Endothelial cell of umbilical vein (primary cell): ENCODE results near the gene ADGRD1. TPM values are rescaled to one million over a fixed set of nuclear protein-coding genes. Genes with fewer than 3 reads are reported as not detected.

Experiments
- BruUV-seq: library from RNA; stranded (reverse); fragments of 400-500 nt; replicated peaks from 2 replicates; lab custom pipeline; 2021; lab: Mats Ljungman, UMichigan
- CTCF ChIA-PET: fragments of 300-600, 350-600 bp; sonication (Branson Sonifier 250); formaldehyde crosslinking; loops from one replicate; lab custom pipeline; 2021; ENCODE audit warnings: antibody characterized with exemption, inconsistent platforms; lab: Charles Lee
- POLR2A ChIA-PET: fragments of 300-600, 350-600 bp; sonication (Branson Sonifier 250); formaldehyde crosslinking; loops from one replicate; lab custom pipeline; 2021; ENCODE audit warnings: antibody characterized with exemption, inconsistent platforms; lab: Charles Lee
- DNase-seq: peaks from one replicate; pipeline ENCODE4 v3.0.0-alpha.2; 2011; ENCODE audit warnings: low read depth, low spot score
- FAIRE-seq: peaks from 2 replicates; lab custom pipeline; 2011; peaks lifted over from hg19 to GRCh38; lab: Jason Lieb, UNC
- H2AFZ ChIP-seq: 2 replicates; pipeline ENCODE4 v1.6.0; 2012; ENCODE audit warnings: low read depth, low read length, control low read depth, inconsistent platforms
- H3K27ac ChIP-seq: 2 replicates; pipeline ENCODE4 v1.5.1; 2011; ENCODE audit warnings: low read depth, mild to moderate bottlenecking, control low read depth, low read length, moderate library complexity; ENCODE audit not compliant: insufficient read depth
- H3K27me3 ChIP-seq, 2 experiments: 2 replicates each; pipeline versions ENCODE4 v1.6.0 to v1.6.1; 2011; ENCODE audit warnings: low read length in 2 of 2, mixed read lengths in 1 of 2; ENCODE audit not compliant: control insufficient read depth in 2 of 2, insufficient read depth in 2 of 2
- H3K36me3 ChIP-seq, 2 experiments: 2 replicates in 1 of 2; 3 replicates in 1 of 2; pipeline ENCODE4 v1.5.1; 2011; ENCODE audit warnings: low read length in 2 of 2, mild to moderate bottlenecking in 1 of 2, moderate library complexity in 1 of 2; ENCODE audit not compliant: control insufficient read depth in 2 of 2, insufficient read depth in 2 of 2; ENCODE audit errors: extremely low read depth in 1 of 2
- H3K4me1 ChIP-seq: 3 replicates; pipeline ENCODE4 v1.5.1; 2011; ENCODE audit warnings: mild to moderate bottlenecking, low read length; ENCODE audit not compliant: control insufficient read depth, insufficient read depth; ENCODE audit errors: extremely low read depth
- H3K4me2 ChIP-seq: 2 replicates; pipeline ENCODE4 v1.6.1; 2011; ENCODE audit warnings: low read length, control low read depth, mixed read lengths; ENCODE audit not compliant: insufficient read depth
- H3K4me3 ChIP-seq, 3 experiments: fragments of 200-600 bp in 1 of 3; sonication (generic), shearing (Covaris generic) in 1 of 3; replicated peaks in 1 of 3; 2 replicates each; pipeline ENCODE4 v1.5.1; 2011 to 2016; ENCODE audit warnings: control low read depth in 3 of 3, low read length in 3 of 3, mild to moderate bottlenecking in 2 of 3, inconsistent platforms in 1 of 3, low read depth in 1 of 3, moderate library complexity in 1 of 3; ENCODE audit not compliant: insufficient read depth in 1 of 3
- H3K79me2 ChIP-seq: 2 replicates; pipeline ENCODE4 v1.6.0; 2012; ENCODE audit warnings: low read length, inconsistent platforms; ENCODE audit not compliant: control insufficient read depth, insufficient read depth
- H3K9ac ChIP-seq: replicated peaks from 2 replicates; pipeline ENCODE3; 2011; ENCODE audit warnings: low read length, control low read depth; ENCODE audit not compliant: insufficient read depth; ENCODE audit errors: extremely low read depth
- H3K9me1 ChIP-seq: replicated peaks from 3 replicates; pipeline ENCODE4 v1.6.0; 2011; ENCODE audit warnings: mild to moderate bottlenecking, low read length; ENCODE audit not compliant: control insufficient read depth, insufficient read depth; ENCODE audit errors: extremely low read depth
- H3K9me3 ChIP-seq: replicated peaks from 2 replicates; pipeline ENCODE4 v1.5.1; 2012; ENCODE audit warnings: low read length, inconsistent platforms; ENCODE audit not compliant: control insufficient read depth, insufficient read depth
- H4K20me1 ChIP-seq: replicated peaks from 2 replicates; pipeline ENCODE3; 2011; ENCODE audit warnings: mild to moderate bottlenecking, low read length; ENCODE audit not compliant: control insufficient read depth, insufficient read depth; ENCODE audit errors: extremely low read depth
- EZH2 ChIP-seq: IDR thresholded peaks from 2 replicates; pipeline ENCODE4 v1.6.1; 2012; ENCODE audit warnings: borderline replicate concordance, low read depth, mild to moderate bottlenecking, moderate library complexity, low read length, inconsistent platforms; ENCODE audit not compliant: severe bottlenecking
- FOS ChIP-seq: IDR thresholded peaks from 2 replicates; pipeline ENCODE4 v1.6.1; 2011; ENCODE audit warnings: mild to moderate bottlenecking, low read length, moderate library complexity, borderline replicate concordance; ENCODE audit not compliant: insufficient read depth
- GATA2 ChIP-seq: IDR thresholded peaks from 2 replicates; pipeline ENCODE4 v1.7.0; 2011; ENCODE audit warnings: low read depth, mild to moderate bottlenecking, moderate library complexity, mixed read lengths, low read length; ENCODE audit not compliant: insufficient read length, insufficient read depth
- JUN ChIP-seq: IDR thresholded peaks from 2 replicates; pipeline ENCODE4 v1.6.1; 2011; ENCODE audit warnings: borderline replicate concordance, low read depth; ENCODE audit not compliant: insufficient read length, insufficient read depth
- MYC ChIP-seq: IDR thresholded peaks from one replicate; pipeline ENCODE4 v1.6.1; 2011; ENCODE audit warnings: mild to moderate bottlenecking, low read depth, low read length
- POLR2A ChIP-seq: IDR thresholded peaks from 2 replicates; pipeline ENCODE4 v1.6.1; 2012; ENCODE audit warnings: low read depth, mild to moderate bottlenecking, control low read depth, low read length
- POLR2AphosphoS5 ChIP-seq: IDR thresholded peaks from 2 replicates; pipeline ENCODE4 v1.6.1; 2012; ENCODE audit warnings: low read depth, mild to moderate bottlenecking, control low read depth, low read length, moderate library complexity; ENCODE audit not compliant: insufficient read depth
- dilution Hi-C: fragments of 300-500 bp; cut with MboI; formaldehyde crosslinking; loops from one replicate; pipeline ENCODE4 v1.15.0; 2019; ENCODE audit warnings: low sequenced_read_pairs; ENCODE audit not compliant: extremely low pct_ligation_motif_present
- intact Hi-C: fragments of 100-400 bp; cut with micrococcal nuclease; formaldehyde crosslinking; loops from one replicate; pipeline ENCODE4 v1.10.0; 2022
- polyA plus RNA-seq, 4 experiments: library from polyadenylated mRNA; depleted of rRNA in 3 of 4; stranded (reverse) in 3 of 4; unstranded in 1 of 4; fragments of >200 nt; gene quantifications; 2 replicates each; pipeline versions ENCODE4 v1.2.1 to v1.2.3, GENCODE V29; 2011 to 2012; ENCODE audit warnings: missing spikeins in 1 of 4
- total RNA-seq: library from RNA; stranded (reverse); gene quantifications from 2 replicates; pipeline ENCODE4 v1.2.3, GENCODE V29; 2021
- TF ChIP-seq, protein P1 (sequence below): IDR thresholded peaks from 2 replicates; pipeline ENCODE4 v1.6.1; 2011; ENCODE audit not compliant: insufficient read depth, insufficient read length
- TF ChIP-seq, protein P2 (sequence below), 2 donors: IDR thresholded peaks; 1 replicate in 1 of 2; 2 replicates in 1 of 2; pipeline ENCODE4 v1.5.1; 2011; ENCODE audit warnings: low read length in 2 of 2, mild to moderate bottlenecking in 2 of 2, moderate library complexity in 2 of 2, control low read depth in 1 of 2, inconsistent platforms in 1 of 2, low read depth in 1 of 2; ENCODE audit not compliant: insufficient read depth in 1 of 2; ENCODE audit errors: extremely low read depth in 1 of 2

Gene ADGRD1
- total and polyA plus RNA-seq, 2 donors (not counting 3 experiments of a cell fraction or from before 2014, with no cell fraction given), result 0.07 TPM; not detected in 1

DNA sequence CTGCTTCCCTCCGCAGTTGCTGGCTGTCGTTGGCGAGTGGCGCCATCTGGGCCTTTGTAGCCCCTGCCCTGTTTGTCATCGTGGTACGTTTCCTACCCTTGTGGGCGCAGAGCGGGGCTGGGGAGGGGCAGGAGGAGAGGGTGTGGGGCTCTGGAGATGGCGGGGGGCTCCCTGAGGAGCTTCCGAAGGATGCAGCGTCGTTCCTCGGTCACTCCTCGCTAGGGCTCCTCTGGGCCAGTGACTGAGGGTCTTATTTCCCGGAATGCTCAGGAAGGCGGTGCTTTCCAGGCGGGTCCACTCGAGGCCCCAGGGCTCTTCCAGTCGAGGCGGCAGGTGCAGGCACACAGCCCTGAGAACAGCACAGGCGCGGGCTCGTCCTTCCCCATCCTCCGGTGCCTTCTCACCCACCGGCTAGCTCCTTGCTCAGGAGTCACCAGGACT is 167.1 kb downstream of the ADGRD1 start:
- intact Hi-C loops (no loop called here), dilution Hi-C loops (no loop called here)
- Histone ChIP-seq H3K9ac (no peak overlapping the region), H3K9me3 (no peaks in the 10 kb centered on the region), H4K20me1 (no peaks in the 10 kb centered on the region), H3K79me2 (no peaks in the 10 kb centered on the region), H3K9me1 (no peaks in the 10 kb centered on the region), H3K27me3 (no peaks in the 10 kb centered on the region), H3K4me1 (no peaks in the 10 kb centered on the region), H2AFZ (no peak overlapping the region), H3K4me3 (no peak overlapping the region), H3K4me2 (no peak overlapping the region), H3K27ac (no peak overlapping the region), H3K36me3 (no peaks in the 10 kb centered on the region)
- BruUV-seq, result no TSS peak
- DNase-seq (no peak), FAIRE-seq (no peak)
- TF ChIP-seq MYC (no peak), JUN (no peak), GATA2 (no peak), EZH2 (no peak), POLR2AphosphoS5 (no peak), POLR2A (no peak), FOS (no peak)
- TF ChIP-seq, protein P1, sequence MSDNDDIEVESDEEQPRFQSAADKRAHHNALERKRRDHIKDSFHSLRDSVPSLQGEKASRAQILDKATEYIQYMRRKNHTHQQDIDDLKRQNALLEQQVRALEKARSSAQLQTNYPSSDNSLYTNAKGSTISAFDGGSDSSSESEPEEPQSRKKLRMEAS, result no peak
- TF ChIP-seq, protein P2, sequence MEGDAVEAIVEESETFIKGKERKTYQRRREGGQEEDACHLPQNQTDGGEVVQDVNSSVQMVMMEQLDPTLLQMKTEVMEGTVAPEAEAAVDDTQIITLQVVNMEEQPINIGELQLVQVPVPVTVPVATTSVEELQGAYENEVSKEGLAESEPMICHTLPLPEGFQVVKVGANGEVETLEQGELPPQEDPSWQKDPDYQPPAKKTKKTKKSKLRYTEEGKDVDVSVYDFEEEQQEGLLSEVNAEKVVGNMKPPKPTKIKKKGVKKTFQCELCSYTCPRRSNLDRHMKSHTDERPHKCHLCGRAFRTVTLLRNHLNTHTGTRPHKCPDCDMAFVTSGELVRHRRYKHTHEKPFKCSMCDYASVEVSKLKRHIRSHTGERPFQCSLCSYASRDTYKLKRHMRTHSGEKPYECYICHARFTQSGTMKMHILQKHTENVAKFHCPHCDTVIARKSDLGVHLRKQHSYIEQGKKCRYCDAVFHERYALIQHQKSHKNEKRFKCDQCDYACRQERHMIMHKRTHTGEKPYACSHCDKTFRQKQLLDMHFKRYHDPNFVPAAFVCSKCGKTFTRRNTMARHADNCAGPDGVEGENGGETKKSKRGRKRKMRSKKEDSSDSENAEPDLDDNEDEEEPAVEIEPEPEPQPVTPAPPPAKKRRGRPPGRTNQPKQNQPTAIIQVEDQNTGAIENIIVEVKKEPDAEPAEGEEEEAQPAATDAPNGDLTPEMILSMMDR (IDR thresholded peaks at IDR 0.05; ENCODE audit: extremely low read depth in 1 of 2, insufficient read depth in 1 of 2, low read depth in 1 of 2, low read length in 2 of 2), result no peak
- POLR2A ChIA-PET, result no interaction called here
- CTCF ChIA-PET, result no interaction called here
